HCT116 (cell line): Measurements from ENCODE around the gene DGKZ. TPM values are rescaled to one million over a fixed set of nuclear protein-coding genes. Genes with fewer than 3 reads are reported as not detected.

Source experiments
- ATAC-seq: fragments of 200-7000 bp; cut with Tn5 transposase; 2 replicates; pipeline ENCODE4 v1.9.1; 2020; ENCODE audit warnings: mild to moderate bottlenecking, moderate library complexity
- BruUV-seq: library from RNA; stranded (reverse); fragments of 400-500 nt; replicated peaks from 2 replicates; lab custom pipeline; 2021; lab: Mats Ljungman, UMichigan
- CTCF ChIA-PET: fragments of 300-600 bp; sonication (Branson Sonifier 250); formaldehyde crosslinking; loops from one replicate; lab custom pipeline; 2021; ENCODE audit warnings: antibody characterized with exemption; lab: Charles Lee
- POLR2A ChIA-PET: fragments of 300-600, 350-600 bp; sonication (Branson Sonifier 250); formaldehyde crosslinking; loops from one replicate; lab custom pipeline; 2021; ENCODE audit warnings: antibody characterized with exemption; lab: Charles Lee
- RAD21 ChIA-PET, 2 experiments: fragments of 300-600 bp; sonication (Branson Sonifier 250); formaldehyde crosslinking; loops; one replicate each; lab custom pipeline; 2023; ENCODE audit warnings: low total read pairs in 2 of 2; ENCODE audit not compliant: uncharacterized antibody in 2 of 2, unreplicated experiment in 2 of 2, low non-redundant PET in 1 of 2; lab: Charles Lee
- DNase-seq: peaks from one replicate; pipeline ENCODE4 v3.0.0-alpha.2; 2010; ENCODE audit warnings: low read depth, low spot score
- H2AFZ ChIP-seq: fragments of 200-600 bp; shearing (Covaris generic), sonication (generic); 2 replicates; pipeline ENCODE4 v1.6.1; 2017; ENCODE audit warnings: low read depth, mixed run types, mixed read lengths, antibody characterized with exemption, low read length; ENCODE audit not compliant: poor library complexity, severe bottlenecking
- H3K27ac ChIP-seq: 2 replicates; pipeline ENCODE4 v1.5.1; 2012; ENCODE audit warnings: low read depth, low read length
- H3K27me3 ChIP-seq: fragments of 200-600 bp; sonication (generic); 2 replicates; pipeline ENCODE4 v1.6.1; 2016; ENCODE audit warnings: mixed run types, low read length, mixed read lengths; ENCODE audit not compliant: insufficient read depth
- H3K36me3 ChIP-seq, 2 experiments: fragments of 200-500 bp in 1 of 2; fragments of 200-600 bp in 1 of 2; sonication (Bioruptor generic) in 1 of 2; sonication (generic) in 1 of 2; 2 replicates each; pipeline versions ENCODE4 v1.5.1 to v1.6.1; 2014 to 2016; ENCODE audit warnings: low read length in 2 of 2, inconsistent platforms in 1 of 2, mixed read lengths in 1 of 2, mixed run types in 1 of 2; ENCODE audit not compliant: insufficient read depth in 2 of 2, control insufficient read depth in 1 of 2
- H3K4me1 ChIP-seq, 2 experiments: fragments of 200-600 bp in 1 of 2; sonication (generic) in 1 of 2; 2 replicates each; pipeline versions ENCODE4 v1.5.1 to v1.6.1; 2012 to 2017; ENCODE audit warnings: low read length in 2 of 2, inconsistent platforms in 1 of 2, mild to moderate bottlenecking in 1 of 2, mixed read lengths in 1 of 2, mixed run types in 1 of 2, moderate library complexity in 1 of 2; ENCODE audit not compliant: insufficient read depth in 2 of 2, control insufficient read depth in 1 of 2
- H3K4me2 ChIP-seq: fragments of 200-600 bp; sonication (generic); 2 replicates; pipeline ENCODE4 v1.6.1; 2017; ENCODE audit warnings: mixed run types, low read length, mixed read lengths
- H3K4me3 ChIP-seq, 2 experiments: fragments of 200-600 bp in 1 of 2; sonication (generic) in 1 of 2; replicated peaks in 1 of 2; 2 replicates each; pipeline ENCODE4 v1.5.1; 2011 to 2016; ENCODE audit warnings: low read length in 2 of 2, control low read depth in 1 of 2, low read depth in 1 of 2, mild to moderate bottlenecking in 1 of 2, mixed read lengths in 1 of 2, mixed run types in 1 of 2
- H3K79me2 ChIP-seq: fragments of 200-600 bp; sonication (generic); 2 replicates; pipeline ENCODE4 v1.6.1; 2017; ENCODE audit warnings: mild to moderate bottlenecking, mixed run types, low read length, moderate library complexity, mixed read lengths; ENCODE audit not compliant: insufficient read depth
- H3K9ac ChIP-seq: fragments of 200-600 bp; sonication (generic); 2 replicates; pipeline ENCODE4 v1.6.1; 2016; ENCODE audit warnings: low read length, mixed read lengths
- H3K9me2 ChIP-seq: fragments of 200-600 bp; sonication (generic), shearing (Covaris generic); 2 replicates; pipeline ENCODE4 v1.6.1; 2017; ENCODE audit warnings: mixed run types, mild to moderate bottlenecking, moderate library complexity; ENCODE audit not compliant: insufficient read depth
- H3K9me3 ChIP-seq, 2 experiments: fragments of 200-500 bp in 1 of 2; fragments of 200-600 bp in 1 of 2; sonication (Bioruptor generic) in 1 of 2; sonication (generic) in 1 of 2; 2 replicates each; pipeline ENCODE4 v1.6.1; 2014 to 2017; ENCODE audit warnings: low read length in 2 of 2, mixed read lengths in 2 of 2, inconsistent platforms in 1 of 2, low read depth in 1 of 2, mild to moderate bottlenecking in 1 of 2, mixed run types in 1 of 2, moderate library complexity in 1 of 2; ENCODE audit not compliant: control insufficient read depth in 1 of 2, insufficient read depth in 1 of 2
- H4K20me1 ChIP-seq: fragments of 200-600 bp; sonication (generic), shearing (Covaris generic); 2 replicates; pipeline ENCODE4 v1.6.1; 2017; ENCODE audit warnings: mixed run types, mild to moderate bottlenecking, moderate library complexity; ENCODE audit not compliant: insufficient read depth
- ATF3 ChIP-seq: IDR thresholded peaks from 2 replicates; pipeline ENCODE4 v1.6.1; 2012
- CEBPB ChIP-seq: IDR thresholded peaks from 2 replicates; pipeline ENCODE4 v1.6.1; 2012; ENCODE audit warnings: low read depth
- EGR1 ChIP-seq: IDR thresholded peaks from 2 replicates; pipeline ENCODE4 v1.6.1; 2012; ENCODE audit warnings: low read depth
- EZH2 ChIP-seq: fragments of 200-600 bp; sonication (generic); IDR thresholded peaks from 2 replicates; pipeline ENCODE4 v1.6.1; 2017; ENCODE audit warnings: antibody characterized with exemption, mixed run types
- EZH2phosphoT487 ChIP-seq: fragments of 200-600 bp; IDR thresholded peaks from 2 replicates; pipeline ENCODE4 v1.6.1; 2018; ENCODE audit warnings: antibody characterized with exemption, borderline replicate concordance
- FOSL1 ChIP-seq: IDR thresholded peaks from 2 replicates; pipeline ENCODE4 v1.6.1; 2012; ENCODE audit warnings: low read depth
- MAX ChIP-seq: IDR thresholded peaks from 2 replicates; pipeline ENCODE4 v1.6.1; 2012
- POLR2A ChIP-seq: IDR thresholded peaks from 2 replicates; pipeline ENCODE4 v1.7.0; 2011; ENCODE audit warnings: borderline replicate concordance; ENCODE audit not compliant: insufficient read depth, insufficient read length; ENCODE audit errors: extremely low read depth
- POLR2AphosphoS5 ChIP-seq: IDR thresholded peaks from 2 replicates; pipeline ENCODE4 v1.6.1; 2011; ENCODE audit warnings: mild to moderate bottlenecking, low read depth, low read length, moderate library complexity
- RAD21 ChIP-seq: IDR thresholded peaks from 2 replicates; pipeline ENCODE4 v1.6.1; 2012; ENCODE audit warnings: low read depth, mild to moderate bottlenecking
- SP1 ChIP-seq: IDR thresholded peaks from 2 replicates; pipeline ENCODE4 v1.6.1; 2012; ENCODE audit warnings: low read depth
- SRF ChIP-seq: IDR thresholded peaks from 2 replicates; pipeline ENCODE4 v1.6.1; 2012; ENCODE audit warnings: low read depth
- TCF7L2 ChIP-seq: IDR thresholded peaks from 2 replicates; pipeline ENCODE4 v1.7.0; 2011; ENCODE audit warnings: borderline replicate concordance, inconsistent platforms; ENCODE audit not compliant: insufficient read depth, insufficient read length; ENCODE audit errors: extremely low read depth
- YY1 ChIP-seq: IDR thresholded peaks from 2 replicates; pipeline ENCODE4 v1.6.1; 2011; ENCODE audit warnings: low read length, low read depth, moderate library complexity, mild to moderate bottlenecking; ENCODE audit not compliant: insufficient replicate concordance; ENCODE audit errors: extremely low read depth
- ZBTB33 ChIP-seq: IDR thresholded peaks from 2 replicates; pipeline ENCODE4 v1.6.1; 2011; ENCODE audit warnings: mild to moderate bottlenecking, low read length, moderate library complexity; ENCODE audit not compliant: insufficient replicate concordance; ENCODE audit errors: extremely low read depth
- ZNF274 ChIP-seq: fragments of 200-500 bp; sonication (Bioruptor generic); IDR thresholded peaks from 2 replicates; pipeline ENCODE4 v1.6.1; 2014; ENCODE audit warnings: mild to moderate bottlenecking, low read depth, low read length, inconsistent platforms
- intact Hi-C: fragments of 100-400 bp; cut with micrococcal nuclease; formaldehyde crosslinking; loops from 2 replicates; pipeline ENCODE4 v1.10.0; 2022
- total RNA-seq: library from RNA; stranded (reverse); gene quantifications from one replicate; pipeline ENCODE4 v1.2.1, GENCODE V29; 2021; ENCODE audit not compliant: unreplicated experiment

Gene DGKZ
- total RNA-seq, 1 experiment from 2014 or later: 70.2 TPM

- POLR2A ChIA-PET: no interaction called here
- TF ChIP-seq ATF3 (no peak), FOSL1 (no peak), SP1 (no peak), MAX (no peak), EGR1 (no peak), TCF7L2 (no peak), SRF (no peak), ZNF274 (no peak), CEBPB (no peak), EZH2phosphoT487 (no peak), POLR2A (no peak), RAD21 (no peak), POLR2AphosphoS5 (no peak), YY1 (no peak), EZH2 (no peak), ZBTB33 (no peak)
- TF ChIP-seq, all 23 proteins: peak for 0
- Histone ChIP-seq H3K79me2 (no peaks in the 10 kb centered on the region), H3K27ac (no peak overlapping the region), H3K9me2 (no peaks in the 10 kb centered on the region), H3K4me1 (peaks cover 0 to 5% of the 10 kb centered on the region in 2 experiments; a peak in 2 of 4 replicates), H4K20me1 (no peaks in the 10 kb centered on the region), H3K9ac (no peak overlapping the region), H2AFZ (no peak overlapping the region), H3K36me3 (no peaks in the 10 kb centered on the region), H3K27me3 (no peaks in the 10 kb centered on the region), H3K4me2 (no peak overlapping the region), H3K4me3 (no peak overlapping the region), H3K9me3 (no peaks in the 10 kb centered on the region)
- ATAC-seq: no peak
- BruUV-seq: no TSS peak
- RAD21 ChIA-PET: no interaction called here
- CTCF ChIA-PET: interaction anchor here (1.4 kb wide), 1 partner anchor 15 kb away, joined by 8 read pairs; no protein-coding TSS in a partner anchor
- DNase-seq: no peak
- intact Hi-C loops: no loop called here
Measured at GRCh38 chr11:46330154-46330553, 17.1 kb upstream of the DGKZ start.
